Upper lobe of left lung (tissue), 6 donors: ENCODE data around the gene SPEM3. TPM values are rescaled to one million over a fixed set of nuclear protein-coding genes. Genes with fewer than 3 reads are reported as not detected.

Experiments used
- ATAC-seq, 2 donors: fragments of 200-7000 bp; cut with Tn5 transposase; one replicate each; pipeline ENCODE4 v1.9.1; 2022; ENCODE audit warnings: mild to moderate bottlenecking in 2 of 2, moderate library complexity in 2 of 2; ENCODE audit not compliant: low FRiP score in 2 of 2
- DNase-seq, 2 donors: peaks; one replicate each; pipeline ENCODE4 v3.0.0-alpha.2; 2019 to 2020
- H3K27ac ChIP-seq, 4 donors: fragments of 200-600 bp; sonication (generic); one replicate each; pipeline ENCODE4 v1.5.1; 2016 to 2019
- H3K27me3 ChIP-seq, 4 donors: fragments of 200-600 bp; sonication (generic); one replicate each; pipeline ENCODE4 v1.5.1; 2017 to 2019
- H3K36me3 ChIP-seq, 4 donors: fragments of 200-600 bp; sonication (generic); one replicate each; pipeline ENCODE4 v1.5.1; 2016 to 2019
- H3K4me1 ChIP-seq, 4 donors: fragments of 200-600 bp; sonication (generic); one replicate each; pipeline ENCODE4 v1.5.1; 2018 to 2019
- H3K4me3 ChIP-seq, 4 donors: fragments of 200-600 bp; sonication (generic); one replicate each; pipeline ENCODE4 v1.5.1; 2017 to 2019; ENCODE audit warnings: mild to moderate bottlenecking in 2 of 4, moderate library complexity in 1 of 4
- H3K9me3 ChIP-seq, 4 donors: fragments of 200-600 bp; sonication (generic); one replicate each; pipeline ENCODE4 v1.5.1; 2018 to 2019
- CTCF ChIP-seq, 6 experiments: fragments of 450-650 bp in 4 of 6; fragments of 200-600 bp in 2 of 6; sonication (generic) in 2 of 6; IDR thresholded peaks; one replicate each; pipeline ENCODE4 v1.5.1; 2016 to 2019; ENCODE audit warnings: antibody characterized with exemption in 6 of 6
- EP300 ChIP-seq, 4 donors: sonication (generic); formaldehyde crosslinking; IDR thresholded peaks; one replicate each; pipeline ENCODE4 v1.5.1; 2017; ENCODE audit warnings: antibody characterized with exemption in 4 of 4, control low read depth in 2 of 4
- POLR2A ChIP-seq, 4 donors: fragments of 450-650 bp; IDR thresholded peaks; one replicate each; pipeline ENCODE4 v1.5.1; 2016 to 2017; ENCODE audit warnings: antibody characterized with exemption in 4 of 4, mild to moderate bottlenecking in 2 of 4
- POLR2AphosphoS5 ChIP-seq, 2 donors: sonication (generic); formaldehyde crosslinking; IDR thresholded peaks; one replicate each; pipeline ENCODE4 v1.5.1; 2017; ENCODE audit warnings: antibody characterized with exemption in 2 of 2
- WGBS, 2 donors: methylation state at CpG; one replicate each; pipeline ENCODE4 v1.1.5; 2017 to 2018; 5-methylcytosine and 5-hydroxymethylcytosine counted together
- total RNA-seq, 6 donors: library from RNA; depleted of rRNA in 4 of 6; stranded (reverse); fragments of >200 nt in 4 of 6; gene quantifications; one replicate each; pipeline versions ENCODE4 v1.1.0 to v1.2.1, GENCODE V29; 2016 to 2021
- donor health status: DM: no; HTN: no; CAD: no; lungs with moderate emphysema.
- donor health status: DM: no; HTN: yes; CAD: no; lungs with severe emphysema.

Gene SPEM3
- total RNA-seq, 6 donors from 2014 or later, result not detected

- no peaks in the 10 kb centered on the region for H3K36me3 ChIP-seq
- H3K27ac ChIP-seq, result peak overlapping the region; percentile 81 to 90 (median 89)
- DNase-seq, result peak; percentile 56 to 89
- peak overlapping the region; percentile 67 to 94 (median 78) for H3K4me3 ChIP-seq
- no peaks in the 10 kb centered on the region for H3K9me3 ChIP-seq
- H3K4me1 ChIP-seq, result peaks cover 20 to 31% (median 25%) of the 10 kb centered on the region in 4 donors
- WGBS, 2 donors, result 14 to 16% methylated on average over 13 to 16 of the region's 16 CpGs
- no peaks in the 10 kb centered on the region for H3K27me3 ChIP-seq
- ATAC-seq, result peak in 1 of 2 donors; percentile 29
- TF ChIP-seq EP300 (IDR thresholded peaks at IDR 0.05), result no peak
- no peak for TF ChIP-seq CTCF (IDR thresholded peaks at IDR 0.05)
- no peak for TF ChIP-seq POLR2AphosphoS5 (IDR thresholded peaks at IDR 0.05)
- no peak for TF ChIP-seq POLR2A (IDR thresholded peaks at IDR 0.05)
These were observed 25.5 kb upstream of the SPEM3 start for GRCh38 chr17:7403043-7403726.

- TF ChIP-seq POLR2A (IDR thresholded peaks at IDR 0.05), result no peak
- no peak for TF ChIP-seq POLR2AphosphoS5 (IDR thresholded peaks at IDR 0.05)
- no peak for TF ChIP-seq CTCF (IDR thresholded peaks at IDR 0.05)
- no peak for TF ChIP-seq EP300 (IDR thresholded peaks at IDR 0.05)
- DNase-seq (no peak), ATAC-seq (peak; percentile 73 to 77)
- WGBS, 2 donors, result 0 to 1% methylated on average over 2 to 13 of the region's 13 CpGs
- Histone ChIP-seq H3K27ac (peak overlapping the region; percentile 81 to 90 (median 89)), H3K4me3 (peak overlapping the region; percentile 67 to 94 (median 78)), H3K4me1 (peaks cover 20 to 31% (median 25%) of the 10 kb centered on the region in 4 donors), H3K36me3 (no peaks in the 10 kb centered on the region), H3K27me3 (no peaks in the 10 kb centered on the region), H3K9me3 (no peaks in the 10 kb centered on the region)
These were observed 25.0 kb upstream of the SPEM3 start for GRCh38 chr17:7403727-7403976.

- TF ChIP-seq POLR2A (IDR thresholded peaks at IDR 0.05) (peak in 3 of 4 donors; percentile 59 to 98 (median 97)), EP300 (IDR thresholded peaks at IDR 0.05) (no peak), CTCF (IDR thresholded peaks at IDR 0.05) (peak in 3 of 6 experiments; percentile 3 to 40 (median 36)), POLR2AphosphoS5 (IDR thresholded peaks at IDR 0.05) (peak; percentile 66 to 96)
- DNase-seq (peak; percentile 95 to 99), ATAC-seq (peak; percentile 95 to 98)
- 0 to 1% methylated on average over 9 to 36 of the region's 49 CpGs for WGBS, 2 donors
- Histone ChIP-seq H3K4me3 (peak within 1 kb of the TSS; percentile 67 to 94 (median 78)), H3K9me3 (no peaks in the 10 kb centered on the region), H3K27ac (peak within 1 kb of the TSS; percentile 81 to 90 (median 89)), H3K4me1 (peaks cover 20 to 31% (median 25%) of the 10 kb centered on the region in 4 donors), H3K27me3 (no peaks in the 10 kb centered on the region), H3K36me3 (peaks cover 0 to 2% (median 0%) of the 10 kb centered on the region in 4 donors)
These were observed 24.5 kb upstream of the SPEM3 start, which contains the start of gene TMEM256 for GRCh38 chr17:7403977-7404736. TSS of gene TMEM256 (minus strand) at chr17:7404097. CDS start at chr17:7404084, 13 bp downstream.

- WGBS, 2 donors, result 0 to 7% methylated on average over 3 to 14 of the region's 65 CpGs
- peak; percentile 32 to 94 for DNase-seq
- H3K9me3 ChIP-seq, result no peaks in the 10 kb centered on the region
- H3K4me3 ChIP-seq, result peak overlapping the region; percentile 57 to 94 (median 74)
- peaks cover 0 to 8% (median 0%) of the 10 kb centered on the region in 4 donors for H3K36me3 ChIP-seq
- ATAC-seq, result peak; percentile 32 to 75
- no peaks in the 10 kb centered on the region for H3K27me3 ChIP-seq
- peaks cover 20 to 31% (median 25%) of the 10 kb centered on the region in 4 donors for H3K4me1 ChIP-seq
- peak in 1 of 2 donors; percentile 9 for TF ChIP-seq POLR2AphosphoS5 (IDR thresholded peaks at IDR 0.05)
- no peak for TF ChIP-seq CTCF (IDR thresholded peaks at IDR 0.05)
- TF ChIP-seq POLR2A (IDR thresholded peaks at IDR 0.05), result peak in 2 of 4 donors; percentile 28 to 42
- H3K27ac ChIP-seq, result peak overlapping the region; percentile 81 to 90 (median 89)
These were observed 23.8 kb upstream of the SPEM3 start for GRCh38 chr17:7404737-7405349.
